Gastroesophageal sphincter (tissue), 3 donors: Measurements from ENCODE around the gene KIAA0825.

Experiments
- POLR2A ChIP-seq, 2 donors: fragments of 450-650 bp; IDR thresholded peaks; one replicate each; pipeline ENCODE4 v1.6.1; 2017; ENCODE audit warnings: antibody characterized with exemption in 2 of 2, mild to moderate bottlenecking in 2 of 2, moderate library complexity in 1 of 2
- POLR2AphosphoS5 ChIP-seq: sonication (generic); formaldehyde crosslinking; IDR thresholded peaks from one replicate; pipeline ENCODE4 v1.6.1; 2017; ENCODE audit warnings: antibody characterized with exemption
- TF ChIP-seq, protein P1 (sequence below), 4 experiments: fragments of 200-600 bp in 2 of 4; fragments of 450-650 bp in 2 of 4; sonication (generic) in 1 of 4; IDR thresholded peaks; one replicate each; pipeline ENCODE4 v1.5.1; 2017 to 2019; ENCODE audit warnings: antibody characterized with exemption in 4 of 4, mild to moderate bottlenecking in 2 of 4, moderate library complexity in 2 of 4

- TF ChIP-seq, protein P1, sequence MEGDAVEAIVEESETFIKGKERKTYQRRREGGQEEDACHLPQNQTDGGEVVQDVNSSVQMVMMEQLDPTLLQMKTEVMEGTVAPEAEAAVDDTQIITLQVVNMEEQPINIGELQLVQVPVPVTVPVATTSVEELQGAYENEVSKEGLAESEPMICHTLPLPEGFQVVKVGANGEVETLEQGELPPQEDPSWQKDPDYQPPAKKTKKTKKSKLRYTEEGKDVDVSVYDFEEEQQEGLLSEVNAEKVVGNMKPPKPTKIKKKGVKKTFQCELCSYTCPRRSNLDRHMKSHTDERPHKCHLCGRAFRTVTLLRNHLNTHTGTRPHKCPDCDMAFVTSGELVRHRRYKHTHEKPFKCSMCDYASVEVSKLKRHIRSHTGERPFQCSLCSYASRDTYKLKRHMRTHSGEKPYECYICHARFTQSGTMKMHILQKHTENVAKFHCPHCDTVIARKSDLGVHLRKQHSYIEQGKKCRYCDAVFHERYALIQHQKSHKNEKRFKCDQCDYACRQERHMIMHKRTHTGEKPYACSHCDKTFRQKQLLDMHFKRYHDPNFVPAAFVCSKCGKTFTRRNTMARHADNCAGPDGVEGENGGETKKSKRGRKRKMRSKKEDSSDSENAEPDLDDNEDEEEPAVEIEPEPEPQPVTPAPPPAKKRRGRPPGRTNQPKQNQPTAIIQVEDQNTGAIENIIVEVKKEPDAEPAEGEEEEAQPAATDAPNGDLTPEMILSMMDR (IDR thresholded peaks at IDR 0.05): no peak
- no peak for TF ChIP-seq POLR2AphosphoS5
- no peak for TF ChIP-seq POLR2A (IDR thresholded peaks at IDR 0.05)
These were observed 216.3 kb downstream of the KIAA0825 start for GRCh38 chr5:94402096-94402495.
